Spleen (tissue), 7 donors: ENCODE data around the gene CCNL1.

Experiments
- POLR2A ChIP-seq, 3 donors: fragments of 450-650 bp; IDR thresholded peaks; one replicate each; pipeline ENCODE4 v1.5.1; 2017; ENCODE audit warnings: antibody characterized with exemption in 3 of 3, mild to moderate bottlenecking in 1 of 3
- POLR2AphosphoS5 ChIP-seq, 3 donors: sonication (generic); formaldehyde crosslinking; IDR thresholded peaks; one replicate each; pipeline ENCODE4 v1.5.1; 2017; ENCODE audit warnings: antibody characterized with exemption in 3 of 3
- TF ChIP-seq, protein P1 (sequence below), 11 experiments: fragments of 200-600 bp in 7 of 11; fragments of 450-650 bp in 4 of 11; sonication (generic) in 4 of 11; IDR thresholded peaks in 8 of 11; conservative IDR thresholded peaks in 3 of 11; 1 replicate in 7 of 11; 2 replicates in 4 of 11; pipeline versions ENCODE4 v1.4.0 to v1.8.0; 2016 to 2021; ENCODE audit warnings: antibody characterized with exemption in 11 of 11, inconsistent platforms in 4 of 11, mild to moderate bottlenecking in 1 of 11
- donor health status: DM: no; HTN: no; CAD: no; lungs with moderate emphysema.
- donor health status: DM: no; HTN: no; CAD: no.
- donor health status: DM: no; HTN: no; CAD: no.

DNA sequence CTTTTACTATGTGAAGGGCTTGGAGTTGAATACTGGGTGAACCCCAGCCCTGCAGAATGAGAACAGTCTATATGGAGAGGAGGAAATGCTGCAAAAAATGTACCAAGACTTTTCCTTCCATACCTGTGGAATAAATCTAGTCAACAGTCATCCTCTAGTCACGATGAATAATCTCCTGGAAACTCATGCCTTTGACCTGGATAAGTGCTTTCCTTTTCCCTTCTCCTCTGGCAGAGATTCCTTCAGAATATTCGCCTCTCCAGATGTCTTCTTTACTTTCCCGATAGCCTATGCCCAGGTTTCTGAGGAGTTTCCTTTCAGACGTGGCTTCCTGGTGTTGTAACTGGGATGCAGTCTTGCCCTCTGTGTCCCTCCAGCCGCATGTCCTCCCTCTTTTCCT, 28.1 kb downstream of the CCNL1 start:
- TF ChIP-seq, protein P1, sequence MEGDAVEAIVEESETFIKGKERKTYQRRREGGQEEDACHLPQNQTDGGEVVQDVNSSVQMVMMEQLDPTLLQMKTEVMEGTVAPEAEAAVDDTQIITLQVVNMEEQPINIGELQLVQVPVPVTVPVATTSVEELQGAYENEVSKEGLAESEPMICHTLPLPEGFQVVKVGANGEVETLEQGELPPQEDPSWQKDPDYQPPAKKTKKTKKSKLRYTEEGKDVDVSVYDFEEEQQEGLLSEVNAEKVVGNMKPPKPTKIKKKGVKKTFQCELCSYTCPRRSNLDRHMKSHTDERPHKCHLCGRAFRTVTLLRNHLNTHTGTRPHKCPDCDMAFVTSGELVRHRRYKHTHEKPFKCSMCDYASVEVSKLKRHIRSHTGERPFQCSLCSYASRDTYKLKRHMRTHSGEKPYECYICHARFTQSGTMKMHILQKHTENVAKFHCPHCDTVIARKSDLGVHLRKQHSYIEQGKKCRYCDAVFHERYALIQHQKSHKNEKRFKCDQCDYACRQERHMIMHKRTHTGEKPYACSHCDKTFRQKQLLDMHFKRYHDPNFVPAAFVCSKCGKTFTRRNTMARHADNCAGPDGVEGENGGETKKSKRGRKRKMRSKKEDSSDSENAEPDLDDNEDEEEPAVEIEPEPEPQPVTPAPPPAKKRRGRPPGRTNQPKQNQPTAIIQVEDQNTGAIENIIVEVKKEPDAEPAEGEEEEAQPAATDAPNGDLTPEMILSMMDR (IDR thresholded peaks at IDR 0.05 in 8 of 11, conservative IDR thresholded peaks at IDR 0.05 in 3 of 11), result no peak
- TF ChIP-seq POLR2A (IDR thresholded peaks at IDR 0.05), result no peak
- no peak for TF ChIP-seq POLR2AphosphoS5 (IDR thresholded peaks at IDR 0.05)
